H9 (cell line): ENCODE data around the gene PMEPA1. TPM values are rescaled to one million over a fixed set of nuclear protein-coding genes. Genes with fewer than 3 reads are reported as not detected.

Source experiments
- DNase-seq: peaks from one replicate; pipeline ENCODE4 v3.0.0-alpha.2; 2017
- H2AFZ ChIP-seq: one replicate; pipeline ENCODE4 v1.6.1; 2013; ENCODE audit warnings: mild to moderate bottlenecking, low read length, control low read depth, moderate library complexity
- H2AK5ac ChIP-seq: 2 replicates; pipeline ENCODE4 v1.6.1; 2013; ENCODE audit warnings: low read length, control low read depth, mixed read lengths; ENCODE audit not compliant: insufficient read length
- H2BK120ac ChIP-seq: one replicate; pipeline ENCODE4 v1.6.1; 2013; ENCODE audit warnings: low read depth, mild to moderate bottlenecking, low read length, control low read depth, inconsistent platforms; ENCODE audit not compliant: poor library complexity, severe bottlenecking
- H2BK12ac ChIP-seq: 2 replicates; pipeline ENCODE4 v1.6.1; 2013; ENCODE audit warnings: low read length, control low read depth, mixed read lengths, low read depth; ENCODE audit not compliant: insufficient read length
- H2BK15ac ChIP-seq: 2 replicates; pipeline ENCODE4 v1.6.1; 2013; ENCODE audit warnings: low read depth, low read length, control low read depth
- H2BK20ac ChIP-seq: one replicate; pipeline ENCODE4 v1.6.1; 2013; ENCODE audit warnings: low read depth, mild to moderate bottlenecking, low read length, control low read depth, inconsistent platforms; ENCODE audit not compliant: poor library complexity, severe bottlenecking
- H2BK5ac ChIP-seq: 2 replicates; pipeline ENCODE4 v1.6.1; 2013; ENCODE audit warnings: low read length, control low read depth, mixed read lengths; ENCODE audit not compliant: insufficient read length
- H3K14ac ChIP-seq: 2 replicates; pipeline ENCODE4 v1.6.1; 2013; ENCODE audit warnings: low read length, control low read depth; ENCODE audit not compliant: insufficient read depth
- H3K18ac ChIP-seq: 2 replicates; pipeline ENCODE4 v1.6.1; 2013; ENCODE audit warnings: low read depth, mild to moderate bottlenecking, mixed read lengths, low read length, control low read depth; ENCODE audit not compliant: insufficient read length
- H3K23ac ChIP-seq: 2 replicates; pipeline ENCODE4 v1.6.1; 2013; ENCODE audit warnings: low read length, control low read depth, mixed read lengths, low read depth; ENCODE audit not compliant: insufficient read length
- H3K23me2 ChIP-seq: 2 replicates; pipeline ENCODE4 v1.6.1; 2013; ENCODE audit warnings: low read depth, mild to moderate bottlenecking, mixed read lengths, low read length, control low read depth; ENCODE audit not compliant: insufficient read length, poor library complexity, severe bottlenecking
- H3K27ac ChIP-seq: 2 replicates; pipeline ENCODE4 v1.5.1; 2013; ENCODE audit warnings: low read length, control low read depth, mixed read lengths, low read depth; ENCODE audit not compliant: insufficient read length
- H3K27me3 ChIP-seq: 2 replicates; pipeline ENCODE4 v1.6.1; 2013; ENCODE audit warnings: low read length, control low read depth, inconsistent platforms; ENCODE audit not compliant: insufficient read depth
- H3K4ac ChIP-seq: 2 replicates; pipeline ENCODE4 v1.6.1; 2013; ENCODE audit warnings: low read depth, mild to moderate bottlenecking, control low read depth, inconsistent platforms, low read length, moderate library complexity
- H3K4me1 ChIP-seq: 2 replicates; pipeline ENCODE4 v1.6.1; 2013; ENCODE audit warnings: low read length, control low read depth, inconsistent platforms; ENCODE audit not compliant: insufficient read depth
- H3K4me2 ChIP-seq: 2 replicates; pipeline ENCODE4 v1.6.1; 2013; ENCODE audit warnings: low read length, control low read depth, mixed read lengths; ENCODE audit not compliant: insufficient read length, insufficient read depth
- H3K56ac ChIP-seq: 2 replicates; pipeline ENCODE4 v1.6.1; 2013; ENCODE audit warnings: low read depth, mild to moderate bottlenecking, mixed read lengths, low read length, control low read depth; ENCODE audit not compliant: insufficient read length
- H3K79me1 ChIP-seq: 2 replicates; pipeline ENCODE4 v1.6.1; 2013; ENCODE audit warnings: low read depth, mild to moderate bottlenecking, moderate library complexity, low read length, control low read depth, inconsistent platforms; ENCODE audit not compliant: insufficient read depth, poor library complexity, severe bottlenecking
- H3K79me2 ChIP-seq: 2 replicates; pipeline ENCODE4 v1.6.1; 2013; ENCODE audit warnings: low read length, control low read depth, inconsistent platforms; ENCODE audit not compliant: insufficient read depth
- H3K9ac ChIP-seq: 2 replicates; pipeline ENCODE4 v1.6.1; 2013; ENCODE audit warnings: low read length, control low read depth, mixed read lengths; ENCODE audit not compliant: insufficient read length; ENCODE audit errors: extremely low read depth
- H3K9me3 ChIP-seq: one replicate; pipeline ENCODE4 v1.6.1; 2013; ENCODE audit warnings: low read depth, low read length, inconsistent platforms; ENCODE audit not compliant: control insufficient read depth
- H3T11ph ChIP-seq: one replicate; pipeline ENCODE4 v1.6.1; 2013; ENCODE audit warnings: mild to moderate bottlenecking, low read length, control low read depth, inconsistent platforms
- H4K20me1 ChIP-seq: one replicate; pipeline ENCODE4 v1.6.1; 2013; ENCODE audit not compliant: control insufficient read depth, insufficient read length, insufficient read depth
- H4K5ac ChIP-seq: 2 replicates; pipeline ENCODE4 v1.6.1; 2013; ENCODE audit warnings: low read depth, mild to moderate bottlenecking, mixed read lengths, low read length, control low read depth; ENCODE audit not compliant: insufficient read length
- H4K8ac ChIP-seq: replicated peaks from 2 replicates; pipeline ENCODE4 v1.6.1; 2013; ENCODE audit warnings: low read length, control low read depth, mixed read lengths, low read depth; ENCODE audit not compliant: insufficient read length
- H4K91ac ChIP-seq: 2 replicates; pipeline ENCODE4 v1.6.1; 2013; ENCODE audit warnings: low read depth, mild to moderate bottlenecking, moderate library complexity, mixed read lengths, low read length, control low read depth; ENCODE audit not compliant: insufficient read length
- H3K27ac Mint-ChIP-seq, 3 experiments: 2 replicates in 2 of 3; 3 replicates in 1 of 3; pipeline ENCODE4 v1.8.0; 2020 to 2021; ENCODE audit warnings: mixed read lengths in 3 of 3, mild to moderate bottlenecking in 1 of 3, moderate library complexity in 1 of 3
- H3K27me3 Mint-ChIP-seq: 2 replicates; pipeline ENCODE4 v1.8.0; 2021; ENCODE audit warnings: low read depth, mild to moderate bottlenecking, moderate library complexity, mixed read lengths
- H3K36me3 Mint-ChIP-seq, 3 experiments: 2 replicates in 2 of 3; 3 replicates in 1 of 3; pipeline ENCODE4 v1.8.0; 2020 to 2021; ENCODE audit warnings: low read depth in 3 of 3, mixed read lengths in 3 of 3; ENCODE audit not compliant: insufficient read depth in 1 of 3
- H3K4me1 Mint-ChIP-seq, 2 experiments: 2 replicates each; pipeline ENCODE4 v1.8.0; 2020; ENCODE audit warnings: mixed read lengths in 2 of 2
- H3K4me3 Mint-ChIP-seq, 2 experiments: 2 replicates in 1 of 2; 3 replicates in 1 of 2; pipeline ENCODE4 v1.8.0; 2020 to 2021; ENCODE audit warnings: mild to moderate bottlenecking in 2 of 2, mixed read lengths in 2 of 2, moderate library complexity in 1 of 2
- H3K9me3 Mint-ChIP-seq, 2 experiments: 2 replicates in 1 of 2; 3 replicates in 1 of 2; pipeline ENCODE4 v1.8.0; 2020; ENCODE audit warnings: mild to moderate bottlenecking in 2 of 2, mixed read lengths in 2 of 2, moderate library complexity in 1 of 2
- WGBS: extraction: QIAGEN DNeasy Blood & Tissue Kit; methylation state at CpG from one replicate; pipeline ENCODE4 v1.1.7; 2013; ENCODE audit warnings: missing lambda C conversion rate, low lambda C conversion rate, mixed read lengths; ENCODE audit not compliant: insufficient read length; ENCODE audit errors: extremely low coverage; 5-methylcytosine and 5-hydroxymethylcytosine counted together
- total RNA-seq: library from RNA; stranded (reverse); gene quantifications from 2 replicates; pipeline ENCODE4 v1.2.1, GENCODE V29; 2021
- TF ChIP-seq, protein P1 (sequence below): fragments of 200-600 bp; sonication (generic); conservative IDR thresholded peaks from 3 replicates; pipeline ENCODE4 v1.8.0; 2021; ENCODE audit warnings: antibody characterized with exemption, mild to moderate bottlenecking

The PMEPA1 gene
- total RNA-seq, 1 experiment from 2014 or later = 34.6 TPM

DNA sequence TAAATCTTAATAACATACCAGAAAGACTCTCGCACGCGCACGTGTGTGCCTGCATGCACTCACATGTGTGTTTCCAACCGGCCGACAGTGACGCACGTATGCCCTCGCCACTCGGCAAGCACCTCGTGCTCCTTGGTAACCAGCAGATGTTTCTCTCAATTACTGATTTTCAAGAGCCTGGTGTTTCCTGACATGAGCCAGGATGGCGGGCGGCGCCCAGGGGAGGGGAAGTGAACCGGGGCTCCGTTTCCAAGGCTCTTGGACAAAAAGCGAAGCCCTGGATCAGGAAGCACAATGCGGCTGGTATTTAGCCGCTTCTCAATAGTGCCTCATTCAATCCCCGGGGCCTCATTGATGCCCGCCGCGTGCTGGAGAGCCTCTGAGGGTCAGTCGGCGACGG, 37.7 kb downstream of the PMEPA1 start:
- Histone ChIP-seq H3K27me3 (no peaks in the 10 kb centered on the region), H4K8ac (no peak overlapping the region), H3K27ac (no peak overlapping the region), H3K9me3 (no peaks in the 10 kb centered on the region), H3K79me1 (peaks cover 6% of the 10 kb centered on the region), H4K5ac (no peak overlapping the region), H3K23me2 (no peaks in the 10 kb centered on the region), H3K4me2 (no peak overlapping the region), H3K79me2 (peaks cover 35% of the 10 kb centered on the region; the same call in 1 of the 2 replicates), H3K4me1 (peaks cover 5% of the 10 kb centered on the region; the same call in 1 of the 2 replicates), H4K20me1 (no peaks in the 10 kb centered on the region), H2BK120ac (no peak overlapping the region), H3K14ac (no peak overlapping the region), H2AK5ac (no peak overlapping the region), H3K23ac (no peak overlapping the region), H2BK20ac (no peak overlapping the region), H3K56ac (no peak overlapping the region), H2BK12ac (no peak overlapping the region), H3T11ph (no peak overlapping the region), H3K18ac (no peak overlapping the region), H2BK5ac (no peak overlapping the region), H3K9ac (no peak overlapping the region), H3K4ac (no peak overlapping the region), H2BK15ac (no peak overlapping the region), H4K91ac (no peak overlapping the region), H2AFZ (no peak overlapping the region)
- no peak for DNase-seq
- Mint-ChIP-seq H3K4me1 (peaks cover 49 to 61% of the 10 kb centered on the region in 2 experiments), H3K27me3 (no peaks in the 10 kb centered on the region), H3K36me3 (peaks cover 0 to 8% (median 0%) of the 10 kb centered on the region in 3 experiments; a peak in 2 of 7 replicates), H3K4me3 (no peak overlapping the region), H3K9me3 (no peaks in the 10 kb centered on the region), H3K27ac (peak overlapping the region in 1 of 3 experiments; percentile 74; a peak in 1 of 7 replicates)
- TF ChIP-seq, protein P1, sequence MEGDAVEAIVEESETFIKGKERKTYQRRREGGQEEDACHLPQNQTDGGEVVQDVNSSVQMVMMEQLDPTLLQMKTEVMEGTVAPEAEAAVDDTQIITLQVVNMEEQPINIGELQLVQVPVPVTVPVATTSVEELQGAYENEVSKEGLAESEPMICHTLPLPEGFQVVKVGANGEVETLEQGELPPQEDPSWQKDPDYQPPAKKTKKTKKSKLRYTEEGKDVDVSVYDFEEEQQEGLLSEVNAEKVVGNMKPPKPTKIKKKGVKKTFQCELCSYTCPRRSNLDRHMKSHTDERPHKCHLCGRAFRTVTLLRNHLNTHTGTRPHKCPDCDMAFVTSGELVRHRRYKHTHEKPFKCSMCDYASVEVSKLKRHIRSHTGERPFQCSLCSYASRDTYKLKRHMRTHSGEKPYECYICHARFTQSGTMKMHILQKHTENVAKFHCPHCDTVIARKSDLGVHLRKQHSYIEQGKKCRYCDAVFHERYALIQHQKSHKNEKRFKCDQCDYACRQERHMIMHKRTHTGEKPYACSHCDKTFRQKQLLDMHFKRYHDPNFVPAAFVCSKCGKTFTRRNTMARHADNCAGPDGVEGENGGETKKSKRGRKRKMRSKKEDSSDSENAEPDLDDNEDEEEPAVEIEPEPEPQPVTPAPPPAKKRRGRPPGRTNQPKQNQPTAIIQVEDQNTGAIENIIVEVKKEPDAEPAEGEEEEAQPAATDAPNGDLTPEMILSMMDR = no peak
- WGBS = no CpG with 5 or more reads among the region's 26 CpGs
